Suprapubic skin (tissue), 4 donors: ENCODE results near the gene RBMS3.

Source experiments
- CTCF ChIP-seq, 2 donors: fragments of 200-600 bp in 1 of 2; fragments of 450-650 bp in 1 of 2; sonication (generic) in 1 of 2; IDR thresholded peaks; one replicate each; pipeline ENCODE4 v1.5.1; 2016 to 2019; ENCODE audit warnings: antibody characterized with exemption in 2 of 2, mild to moderate bottlenecking in 1 of 2, moderate library complexity in 1 of 2
- EP300 ChIP-seq: sonication (generic); formaldehyde crosslinking; IDR thresholded peaks from one replicate; pipeline ENCODE4 v1.6.1; 2017; ENCODE audit warnings: antibody characterized with exemption
- POLR2A ChIP-seq, 2 donors: fragments of 450-650 bp; IDR thresholded peaks; one replicate each; pipeline ENCODE4 v1.6.1; 2017; ENCODE audit warnings: antibody characterized with exemption in 2 of 2, mild to moderate bottlenecking in 2 of 2, moderate library complexity in 2 of 2
- POLR2AphosphoS5 ChIP-seq, 3 donors: sonication (generic); formaldehyde crosslinking; IDR thresholded peaks; one replicate each; pipeline ENCODE4 v1.6.1; 2017; ENCODE audit warnings: antibody characterized with exemption in 3 of 3

GRCh38 chr3:29520764-29521163 is 239.9 kb downstream of the RBMS3 start:
- TF ChIP-seq CTCF (IDR thresholded peaks at IDR 0.05), result no peak
- TF ChIP-seq POLR2AphosphoS5 (IDR thresholded peaks at IDR 0.05), result no peak
- TF ChIP-seq POLR2A (IDR thresholded peaks at IDR 0.05), result no peak
- no peak for TF ChIP-seq EP300
